ENCODE data around the gene YBX2.
A peak's percentile ranks its signal among the peaks of the same experiment; 100 is the strongest.

YBX2 gene

GRCh38 chr17:7283471-7284216 lies 10.8 kb downstream of the YBX2 start:
- no peak overlapping the region for H3K27ac ChIP-seq
- no peak for TF ChIP-seq CTCF (conservative IDR thresholded peaks at IDR 0.05)

GRCh38 chr17:7282752-7283321 lies 11.6 kb downstream of the YBX2 start:
- TF ChIP-seq CTCF (conservative IDR thresholded peaks at IDR 0.05): no peak
- H3K27ac ChIP-seq: no peak overlapping the region

- TF ChIP-seq CTCF (conservative IDR thresholded peaks at IDR 0.05): no peak
- H3K27ac ChIP-seq: no peak overlapping the region
Observed at GRCh38 chr17:7281953-7282751, 12.3 kb downstream of the YBX2 start.

- TF ChIP-seq CTCF (conservative IDR thresholded peaks at IDR 0.05): no peak
- peak within 1 kb of the TSS; percentile 45 for H3K27ac ChIP-seq
Observed at GRCh38 chr17:7281074-7281952, 13.1 kb downstream of the YBX2 start, which contains the start of gene SLC2A4. Gene SLC2A4 (plus strand): TSS chr17:7281718. CDS start chr17:7281935, 217 bp downstream.

DNA sequence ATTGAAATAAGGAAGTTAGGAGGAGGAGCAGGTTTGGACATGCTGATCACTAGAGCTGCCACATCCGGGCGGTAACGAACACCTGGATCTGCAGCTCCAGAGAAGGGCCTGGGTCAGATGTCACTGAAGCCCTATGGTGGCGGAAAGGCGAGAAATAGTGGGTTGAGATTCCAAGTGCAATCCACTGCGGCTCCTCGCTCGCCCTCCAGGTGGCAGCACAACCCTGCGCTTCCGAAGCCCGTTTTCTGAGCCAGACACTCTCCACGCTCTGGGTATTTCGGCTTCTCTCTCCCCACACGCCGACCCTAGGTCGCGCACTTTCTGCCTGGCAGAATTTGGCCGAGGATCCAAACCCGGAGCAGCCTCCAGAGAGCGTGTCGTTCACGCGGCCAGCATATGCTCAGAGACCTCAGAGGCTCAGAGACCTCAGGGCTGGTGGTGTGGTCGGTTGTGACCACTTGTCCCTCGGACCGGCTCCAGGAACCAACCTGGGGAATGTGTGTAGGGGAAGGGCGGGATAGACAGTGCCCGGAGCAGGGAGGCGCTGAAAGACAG lies 13.8 kb downstream of the YBX2 start:
- H3K27ac ChIP-seq: peak overlapping the region; percentile 45
- peak; percentile 86 for TF ChIP-seq CTCF (conservative IDR thresholded peaks at IDR 0.05)

- TF ChIP-seq CTCF (conservative IDR thresholded peaks at IDR 0.05): no peak
- H3K27ac ChIP-seq: no peak overlapping the region
Observed at GRCh38 chr17:7279448-7279847, 15.0 kb downstream of the YBX2 start.

Data from VCaP (cell line).